Fibroblast of peridontal ligament (primary cell): Measurements from ENCODE around the gene SOCS6.
"Not testable (repeated sequence)": the region's sequence is repeated elsewhere in the genome, so short reads cannot be mapped to it uniquely, and the experiment has no call there.

Experiments used
- DNase-seq: peaks from one replicate; pipeline ENCODE4 v3.0.0-alpha.2; 2010; ENCODE audit errors: extremely low read depth

Gene SOCS6

DNA sequence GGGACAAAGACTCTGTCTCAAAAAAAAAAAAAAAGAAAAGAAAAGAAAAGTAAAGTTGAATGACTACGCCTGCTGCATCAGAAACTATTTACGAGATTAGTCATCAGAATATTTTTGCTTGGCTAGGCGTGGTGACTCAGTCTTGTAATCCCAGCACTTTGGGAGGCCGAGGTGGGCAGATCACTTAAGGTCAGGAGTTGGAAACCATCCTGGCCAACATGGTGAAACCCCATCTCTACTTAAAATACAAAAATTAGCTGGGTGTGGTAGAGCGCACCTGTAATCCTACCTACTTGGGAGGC lies 69.2 kb downstream of the SOCS6 start:
- DNase-seq: peak; percentile 90

DNA sequence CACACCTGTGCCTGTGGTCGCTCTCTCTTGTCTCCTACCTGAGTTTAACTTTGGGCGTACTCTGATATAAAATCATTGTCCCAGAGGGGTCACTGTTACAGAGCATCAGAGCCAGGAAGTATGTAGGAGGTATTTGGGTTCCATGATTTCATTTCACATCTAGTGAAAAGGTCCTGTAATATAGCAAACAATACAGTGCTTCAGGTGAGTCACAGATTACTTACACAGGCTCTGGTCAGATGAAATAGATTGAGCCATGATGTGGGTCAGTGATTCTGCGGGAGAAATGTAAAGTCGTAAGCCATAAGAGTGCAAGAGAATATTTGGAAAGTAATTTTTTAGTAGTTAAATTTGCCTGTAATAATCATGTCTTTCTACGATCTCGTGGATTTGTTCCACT lies 70.2 kb downstream of the SOCS6 start:
- DNase-seq: no peak

DNA sequence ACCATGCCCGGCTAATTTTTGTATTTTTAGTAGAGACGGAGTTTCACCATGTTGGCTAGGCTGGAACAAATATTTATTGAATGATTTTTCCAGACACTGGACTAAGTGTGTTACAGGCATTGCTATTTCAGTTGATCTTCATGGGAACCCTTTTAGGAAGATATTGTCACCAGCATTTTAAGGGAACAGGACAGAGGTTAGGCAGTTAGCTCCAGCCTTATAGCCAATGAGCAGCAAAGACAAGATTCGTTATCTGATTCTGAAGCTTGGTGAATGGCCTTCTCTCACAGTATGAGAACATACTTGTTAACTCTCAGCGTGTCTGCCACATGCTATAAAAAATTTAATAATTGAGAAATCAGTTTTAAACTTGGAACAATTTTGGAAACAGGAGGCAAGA lies 73.4 kb downstream of the SOCS6 start:
- no peak for DNase-seq

DNA sequence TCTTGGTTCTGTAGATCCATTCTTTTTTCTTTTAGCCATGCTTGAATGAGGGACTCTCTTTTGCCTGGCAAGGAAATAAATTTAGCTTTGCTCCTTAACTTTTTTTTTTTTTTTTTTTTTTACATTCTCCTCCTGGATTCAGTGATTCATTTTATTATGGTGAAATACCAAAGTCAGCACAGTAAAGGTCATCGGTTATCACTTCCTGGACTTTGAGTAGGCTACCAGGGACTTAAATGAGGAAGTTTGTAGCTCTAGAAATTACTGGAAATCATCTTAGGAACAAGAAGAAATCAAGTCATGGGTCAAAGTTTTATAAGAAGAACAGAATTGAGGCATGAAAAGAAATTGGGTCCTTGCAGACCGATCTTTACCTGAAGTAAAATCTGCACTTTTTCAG lies 75.0 kb downstream of the SOCS6 start:
- DNase-seq: peak; percentile 58

DNA sequence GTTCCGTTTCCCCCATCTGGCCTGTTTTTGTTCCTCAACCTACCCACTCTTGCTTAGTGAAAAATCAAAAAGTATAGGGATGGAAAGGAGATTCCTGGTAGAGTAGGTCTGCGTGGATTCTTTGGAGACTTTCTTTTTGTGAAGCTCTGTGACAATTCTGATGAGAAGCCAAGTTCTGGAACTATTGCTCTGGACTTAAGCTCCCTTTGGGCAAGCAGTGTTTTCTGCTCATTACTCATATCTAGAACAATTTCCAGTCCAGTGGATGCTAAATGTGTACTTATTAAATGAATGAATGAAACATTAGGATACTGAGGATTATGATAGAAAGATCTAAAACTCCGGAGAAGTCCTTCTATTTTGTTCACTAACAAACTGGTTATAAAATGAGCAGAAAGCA lies 76.5 kb downstream of the SOCS6 start:
- no peak for DNase-seq

DNA sequence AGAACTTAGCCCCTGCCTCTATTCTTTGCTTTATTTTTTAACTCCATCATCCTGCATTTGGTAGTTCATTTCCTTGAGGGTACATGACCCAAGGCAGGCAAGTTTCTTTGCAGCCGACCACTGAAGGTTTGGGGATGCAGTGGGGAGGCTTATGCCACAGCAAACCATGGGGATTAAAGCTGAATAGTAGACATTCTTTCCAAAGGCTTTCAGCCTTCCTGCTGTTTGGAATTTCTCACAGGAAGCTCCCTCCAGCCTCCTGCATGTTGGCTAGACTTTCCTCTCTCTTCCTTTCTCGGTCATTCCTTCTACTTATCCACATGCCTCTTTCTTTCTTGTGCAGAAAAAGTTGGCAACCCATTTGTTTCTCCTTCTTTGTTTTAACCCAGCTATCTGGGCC lies 77.3 kb downstream of the SOCS6 start:
- DNase-seq: no peak

DNA sequence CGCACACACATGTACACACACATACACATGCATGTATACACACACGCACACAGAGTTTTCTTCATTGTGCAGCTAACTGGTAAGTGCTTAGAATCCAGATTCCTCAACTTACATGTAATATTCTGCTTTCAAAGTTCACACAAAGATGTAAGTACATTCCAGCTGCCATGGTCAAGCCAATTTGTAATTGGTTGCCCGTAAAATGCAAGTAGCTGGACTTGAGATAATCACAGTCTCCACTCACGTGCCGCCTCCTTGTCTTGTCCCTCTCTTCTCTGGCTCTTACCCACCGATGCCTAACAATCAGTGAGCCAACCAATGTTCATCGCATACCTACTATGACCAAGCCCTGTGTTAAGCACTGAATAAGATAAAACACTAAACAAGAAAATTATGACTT lies 77.8 kb downstream of the SOCS6 start:
- no peak for DNase-seq

DNA sequence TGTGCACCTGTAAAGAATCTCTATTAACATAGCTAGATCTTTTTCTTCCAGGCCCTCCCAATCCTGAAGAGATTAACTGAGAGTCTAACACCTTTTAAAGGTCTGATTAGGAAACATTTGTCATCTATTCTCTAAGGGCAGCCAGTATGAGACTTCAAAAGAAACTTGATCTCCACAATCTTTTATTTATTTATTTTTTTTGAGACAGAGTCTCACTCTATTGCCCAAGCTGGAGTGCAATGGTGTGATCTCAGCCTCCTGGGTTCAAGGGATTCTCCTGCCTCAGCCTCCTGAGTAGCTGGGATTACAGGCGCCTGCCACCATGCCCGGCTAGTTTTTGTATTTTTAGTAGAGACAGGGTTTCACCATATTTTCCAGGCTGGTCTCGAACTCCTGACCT lies 78.5 kb downstream of the SOCS6 start:
- not testable (repeated sequence) for DNase-seq

DNA sequence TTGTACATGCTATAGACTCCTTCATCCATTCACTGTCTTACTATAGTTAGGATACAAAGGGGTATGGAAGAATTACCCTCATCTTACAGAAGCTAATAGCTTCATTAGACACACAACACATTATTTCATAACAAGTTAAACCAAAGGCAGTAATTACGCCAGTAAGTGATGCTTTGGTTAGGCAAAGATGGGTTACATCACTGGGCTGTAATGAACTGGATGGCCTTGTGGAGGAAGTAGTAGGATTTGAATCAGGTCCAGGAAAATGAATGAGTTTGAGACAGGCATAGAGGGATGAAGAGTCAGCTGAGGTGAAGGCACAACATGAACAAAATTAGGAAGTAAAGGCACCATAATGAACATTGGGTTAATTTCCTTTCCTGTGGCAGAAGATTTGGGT lies 80.1 kb downstream of the SOCS6 start:
- DNase-seq: peak; percentile 54

DNA sequence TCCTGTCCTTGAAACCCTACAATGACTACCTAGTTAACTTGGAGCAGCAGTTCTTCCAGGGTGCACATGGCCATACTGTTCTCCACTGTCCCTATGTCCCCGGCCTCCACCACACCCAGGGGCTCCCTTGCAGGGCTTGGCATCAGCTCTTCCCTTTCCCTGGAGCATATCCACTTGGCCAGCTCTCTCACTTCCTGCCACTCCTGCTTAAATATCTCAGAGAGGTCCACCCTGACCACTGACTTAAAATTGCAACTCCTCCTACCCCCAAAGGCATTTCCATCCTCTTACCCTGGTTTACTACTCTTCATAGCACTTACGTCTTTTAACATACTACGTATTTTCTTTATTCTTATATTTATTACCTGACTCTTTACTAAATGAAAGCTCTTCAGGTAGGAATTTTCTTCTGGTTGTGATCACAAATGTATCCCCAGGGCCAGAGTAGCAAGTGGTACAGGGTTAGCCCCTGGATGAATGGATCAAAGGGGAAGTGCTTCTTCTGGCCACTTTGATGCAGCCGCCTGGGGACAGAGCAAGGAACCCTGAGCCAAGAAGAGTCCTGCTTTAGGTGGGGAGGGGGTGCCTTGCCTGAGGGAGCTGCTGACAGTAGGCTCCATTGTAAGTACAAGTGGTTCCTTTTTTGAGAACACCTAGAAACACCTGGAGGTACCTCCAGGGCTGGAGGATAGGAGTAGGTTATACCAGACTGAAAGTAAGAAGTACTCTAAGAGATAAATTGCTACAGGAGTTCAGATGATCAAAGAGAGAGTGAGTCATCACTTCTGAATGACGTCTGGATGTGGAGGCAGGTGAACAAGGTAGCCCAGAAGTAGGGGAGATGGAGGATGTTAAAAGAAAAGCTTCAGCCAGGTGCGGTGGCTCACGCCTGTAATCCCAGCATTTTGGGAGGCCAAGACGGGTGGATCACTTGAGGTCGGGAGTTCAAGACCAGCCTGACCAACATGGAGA lies 82.2 kb downstream of the SOCS6 start:
- DNase-seq: no peak

DNA sequence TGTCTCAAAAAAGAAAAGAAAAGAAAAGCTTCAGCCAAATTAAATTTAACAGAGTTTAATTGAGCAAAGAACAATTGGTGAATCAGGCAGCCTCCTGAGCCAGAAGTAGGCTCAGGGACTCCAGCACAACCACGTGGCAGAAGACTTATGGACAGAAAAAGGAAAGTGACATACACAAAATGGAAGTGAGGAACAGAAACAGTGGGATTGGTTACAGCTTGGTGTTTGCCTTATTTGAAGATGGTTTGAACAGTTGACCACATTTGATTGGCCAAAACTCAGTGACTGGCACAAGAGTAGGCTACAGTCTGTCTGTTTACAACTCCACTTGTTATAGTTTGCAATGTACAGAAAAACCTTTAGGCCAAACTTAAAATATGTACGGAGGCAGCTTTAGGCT lies 83.1 kb downstream of the SOCS6 start:
- DNase-seq: no peak

DNA sequence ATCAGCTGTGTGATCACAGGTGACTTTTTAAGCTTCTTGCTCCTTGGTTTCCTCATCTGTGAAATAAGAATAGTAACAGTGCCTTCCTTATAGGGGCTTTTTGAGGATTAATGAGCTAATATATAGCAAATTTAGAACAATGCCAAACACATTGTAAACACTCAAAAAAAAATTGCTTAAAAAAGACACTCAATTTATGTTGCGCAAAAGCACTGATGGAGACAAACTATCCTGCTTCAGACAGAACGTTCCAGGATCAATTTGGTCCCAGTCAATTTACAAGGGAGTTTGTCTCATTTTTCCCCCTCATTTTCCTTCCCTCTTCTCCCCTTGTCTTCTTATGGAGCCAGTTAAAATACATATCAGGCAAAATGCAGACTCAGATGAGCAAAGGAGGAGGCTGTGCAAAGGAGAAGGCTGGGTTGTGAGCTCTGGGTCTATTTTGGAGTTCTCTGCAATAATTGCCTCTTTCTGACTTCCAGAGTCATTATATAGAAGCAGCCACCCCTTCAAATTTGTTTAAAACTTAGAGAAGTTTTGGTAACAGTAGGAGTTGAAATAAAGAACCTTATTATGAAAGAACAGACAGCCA lies 83.7 kb downstream of the SOCS6 start:
- DNase-seq: no peak

DNA sequence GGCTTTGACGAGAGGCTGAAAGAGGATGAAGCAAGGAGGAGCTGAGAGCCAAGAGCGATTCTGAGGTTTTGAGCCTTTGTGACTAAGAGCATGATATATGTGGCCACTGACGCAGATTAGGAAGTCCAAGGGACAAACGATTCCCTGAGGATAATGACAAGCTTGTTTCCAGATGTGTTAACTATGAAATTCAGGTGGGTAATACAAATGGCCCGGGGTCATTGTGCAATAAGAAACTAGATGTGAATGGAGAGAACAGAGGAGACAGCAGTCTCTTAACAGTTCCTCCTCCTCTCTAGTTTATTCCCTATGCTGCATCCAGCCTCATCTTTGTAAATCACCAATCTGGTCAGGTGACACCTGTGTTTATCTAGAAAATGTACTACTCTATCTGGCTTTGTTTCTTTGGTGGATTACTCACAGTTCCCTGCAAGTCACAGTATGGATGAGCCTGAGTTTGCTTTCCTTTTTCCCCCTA lies 84.2 kb downstream of the SOCS6 start:
- peak; percentile 95 for DNase-seq

DNA sequence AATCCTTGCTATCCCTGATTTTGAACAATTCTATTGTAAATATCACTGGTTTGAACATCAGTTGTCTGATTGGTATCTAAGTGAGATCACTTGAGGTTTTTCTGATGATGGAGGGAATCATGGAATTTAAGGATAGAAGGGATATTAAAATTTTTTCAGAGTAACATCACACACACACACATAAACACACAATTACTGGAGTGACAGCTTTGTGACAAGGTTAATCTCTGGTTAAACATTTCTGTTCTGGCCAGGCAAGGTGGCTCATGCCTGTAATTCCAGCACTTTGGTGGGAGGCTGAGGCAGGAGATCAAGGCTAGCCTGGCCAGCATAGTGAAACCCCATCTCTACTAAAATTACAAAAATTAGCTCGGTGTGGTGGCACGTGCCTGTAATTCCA lies 85.3 kb downstream of the SOCS6 start:
- no peak for DNase-seq

DNA sequence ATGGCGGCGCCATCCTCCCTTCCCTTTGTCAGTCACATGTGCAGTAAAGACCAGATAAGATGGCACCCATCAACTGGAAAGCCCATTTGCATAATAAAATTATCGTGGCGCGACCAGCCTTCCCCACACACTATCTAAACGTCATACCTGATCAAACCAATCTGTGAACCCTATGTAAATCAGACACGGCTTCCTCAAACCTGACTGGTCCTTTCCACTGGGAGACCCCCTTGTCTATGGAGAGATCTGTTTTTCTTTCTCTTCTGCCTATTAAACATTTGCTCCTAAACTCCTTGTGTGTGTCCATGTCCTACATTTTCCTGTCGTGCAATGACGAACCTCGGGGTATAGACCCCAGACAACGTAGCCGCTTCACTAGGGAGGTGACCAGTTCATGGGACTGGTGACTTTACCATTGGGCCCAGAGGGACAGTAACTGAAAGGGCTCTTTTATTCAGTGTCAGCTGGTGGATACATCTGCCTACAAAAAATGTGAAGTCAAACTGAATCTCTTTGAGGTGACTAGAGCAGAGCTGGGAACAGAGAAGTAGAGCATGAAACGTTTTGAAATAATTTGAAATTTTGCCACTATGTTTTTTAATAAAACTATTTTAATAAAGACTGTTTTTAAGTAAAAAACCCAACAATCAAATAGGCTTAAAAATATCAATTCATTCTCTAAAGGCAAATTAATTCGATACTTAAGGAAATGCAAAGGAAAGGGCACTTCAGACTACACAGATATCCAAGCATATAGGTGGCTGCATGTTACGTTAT lies 87.5 kb downstream of the SOCS6 start:
- no peak for DNase-seq

DNA sequence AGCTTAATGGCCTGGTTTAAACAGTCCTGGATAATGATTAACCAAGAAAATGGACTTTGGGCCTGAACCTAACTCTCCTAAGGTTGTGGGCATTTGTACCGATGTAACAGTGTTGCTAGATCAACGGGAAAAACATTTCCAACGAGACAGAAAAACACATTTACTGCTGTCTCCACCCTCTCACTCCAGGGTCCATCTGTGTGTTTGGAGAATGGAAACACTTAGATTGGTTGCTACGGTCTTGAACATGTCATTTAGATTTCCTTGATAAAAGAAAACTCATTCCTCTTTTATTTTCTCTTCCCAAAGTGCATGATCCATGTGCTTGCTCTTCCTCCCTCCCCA lies 88.0 kb downstream of the SOCS6 start:
- no peak for DNase-seq

DNA sequence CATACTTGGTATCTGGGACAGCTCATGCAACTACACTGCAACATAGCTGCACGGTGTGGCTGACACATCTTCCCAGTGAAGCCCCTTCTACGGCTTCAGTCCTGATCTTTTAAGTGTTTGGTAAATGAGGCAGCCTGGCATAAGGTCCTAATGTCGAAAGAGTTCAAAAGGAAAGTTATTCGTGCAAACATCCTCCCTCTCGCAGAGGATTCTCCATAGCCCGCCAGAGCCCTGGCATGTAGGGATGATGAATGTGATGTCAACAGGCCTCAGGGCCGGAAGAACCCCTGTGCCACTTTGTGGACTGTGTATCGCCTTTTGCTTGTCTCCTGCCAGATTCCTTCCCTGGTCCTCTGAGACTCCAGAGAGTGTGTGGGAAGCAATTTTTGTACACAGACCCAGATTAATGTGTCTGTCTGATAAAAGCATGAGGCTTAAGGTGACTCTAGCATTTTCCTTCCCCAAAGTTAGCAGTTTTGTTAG lies 88.5 kb downstream of the SOCS6 start:
- DNase-seq: no peak

DNA sequence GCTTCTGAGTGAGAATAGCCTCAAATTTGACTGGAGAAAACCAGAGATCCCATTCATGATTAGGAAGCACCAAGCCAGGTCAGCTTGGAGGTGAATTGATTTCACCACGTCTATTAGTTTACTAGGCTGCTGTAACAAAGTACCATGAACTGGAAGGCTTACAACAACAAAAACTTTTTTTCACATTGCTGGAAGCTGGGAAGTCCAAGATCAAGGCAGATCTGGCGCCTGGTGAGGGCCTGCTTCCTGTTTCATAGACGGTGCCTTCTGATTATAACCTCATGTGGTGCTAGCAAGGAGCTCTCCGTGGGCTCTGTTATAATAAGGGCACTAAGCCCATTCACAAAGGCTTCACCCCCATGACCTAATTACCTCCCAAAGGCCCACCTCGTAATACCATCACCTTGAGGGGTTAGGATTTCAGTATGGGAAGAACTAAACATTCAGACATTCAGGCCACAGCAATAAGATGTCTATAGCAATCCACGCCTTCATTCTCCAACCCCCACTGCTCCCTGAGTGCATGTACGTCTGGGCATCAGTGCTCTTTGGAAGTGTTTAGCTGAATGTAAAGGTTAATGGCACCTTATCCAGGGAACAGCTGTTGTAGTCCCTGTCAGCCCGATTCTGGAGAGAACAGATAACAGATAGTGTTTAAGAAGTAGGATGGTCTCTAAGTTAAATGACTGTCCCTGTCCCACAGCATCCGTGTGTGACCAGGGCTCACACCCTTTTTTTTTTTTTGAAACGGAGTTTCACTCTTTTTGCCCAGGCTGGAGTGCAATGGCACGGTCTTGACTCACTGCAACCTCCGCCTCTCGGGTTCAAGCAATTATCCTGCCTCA lies 89.2 kb downstream of the SOCS6 start:
- no peak for DNase-seq
